HG03139 (cell line): ENCODE data around the gene SLC38A8.

Source experiments
- ATAC-seq: cut with Tn5 transposase; IDR thresholded peaks from one replicate; pipeline ENCODE4 v1.9.1; 2021; ENCODE audit not compliant: unreplicated experiment

Gene SLC38A8

GRCh38 chr16:83971165-83972130 is 71.1 kb downstream of the SLC38A8 start:
- ATAC-seq: no peak

- ATAC-seq: no peak
Measured at GRCh38 chr16:83970430-83970815, 72.2 kb downstream of the SLC38A8 start.

GRCh38 chr16:83969771-83970429 is 72.7 kb downstream of the SLC38A8 start:
- ATAC-seq: no peak

- no peak for ATAC-seq
Measured at GRCh38 chr16:83968891-83969649, 73.5 kb downstream of the SLC38A8 start.

GRCh38 chr16:83968306-83968851 is 74.2 kb downstream of the SLC38A8 start:
- ATAC-seq: no peak

- no peak for ATAC-seq
Measured at GRCh38 chr16:83967838-83968305, 74.7 kb downstream of the SLC38A8 start, which contains the start of gene NECAB2. TSS of gene NECAB2 (plus strand) at chr16:83968244. CDS start at chr16:83968649, 405 bp downstream.

- no peak for ATAC-seq
Measured at GRCh38 chr16:83967091-83967490, 75.5 kb downstream of the SLC38A8 start.

- no peak for ATAC-seq
Measured at GRCh38 chr16:83966153-83966696, 76.4 kb downstream of the SLC38A8 start.

GRCh38 chr16:83965444-83966152 is 77.0 kb downstream of the SLC38A8 start:
- ATAC-seq: no peak

GRCh38 chr16:83964684-83965443 is 77.7 kb downstream of the SLC38A8 start:
- no peak for ATAC-seq

GRCh38 chr16:83963277-83964119 is 79.1 kb downstream of the SLC38A8 start:
- ATAC-seq: no peak

GRCh38 chr16:83961591-83961990 is 81.0 kb downstream of the SLC38A8 start:
- no peak for ATAC-seq

GRCh38 chr16:83960521-83961249 is 81.9 kb downstream of the SLC38A8 start:
- ATAC-seq: no peak
